ENCODE results near the gene GJA4. TPM values are rescaled to one million over a fixed set of nuclear protein-coding genes. Genes with fewer than 3 reads are reported as not detected.

GJA4 gene
- total and polyA plus RNA-seq, 2 donors (not counting 1 experiment from before 2014, with no cell fraction given) = not detected

Other genes with a start within 250 kb of the GJA4 start
- gene GJB5, start 38.0 kb upstream of the GJA4 start, total RNA-seq = not detected in 2 replicates
- not detected in 2 replicates for gene GJB5, start 38.0 kb upstream of the GJA4 start, polyA plus RNA-seq
- gene GJB4, start 33.3 kb upstream of the GJA4 start, total RNA-seq = not detected in 2 replicates
- not detected in 2 replicates for gene GJB4, start 33.3 kb upstream of the GJA4 start, polyA plus RNA-seq
- gene GJB3, start 11.8 kb upstream of the GJA4 start, total RNA-seq = not detected in 2 replicates
- gene GJB3, start 11.8 kb upstream of the GJA4 start, polyA plus RNA-seq = not detected in 2 replicates
- gene SMIM12, start 66.8 kb downstream of the GJA4 start, total RNA-seq = 33.1 and 39.8 TPM in 2 replicates
- gene SMIM12, start 66.8 kb downstream of the GJA4 start, polyA plus RNA-seq = 22.2 and 26.2 TPM in 2 replicates
- 2.4 and 3.4 TPM in 2 replicates for gene DLGAP3, start 136.7 kb downstream of the GJA4 start, total RNA-seq
- 2.0 and 2.3 TPM in 2 replicates for gene DLGAP3, start 136.7 kb downstream of the GJA4 start, polyA plus RNA-seq
- gene TMEM35B, start 192.3 kb downstream of the GJA4 start, total RNA-seq = 15.9 and 19.6 TPM in 2 replicates
- 9.9 and 16.2 TPM in 2 replicates for gene TMEM35B, start 192.3 kb downstream of the GJA4 start, polyA plus RNA-seq
- gene ZMYM6, start 238.9 kb downstream of the GJA4 start, total RNA-seq = 54.3 and 60.2 TPM in 2 replicates
- gene ZMYM6, start 238.9 kb downstream of the GJA4 start, polyA plus RNA-seq = 13.7 and 28.5 TPM in 2 replicates

Measured in B cell (primary cell).